Heart left ventricle (tissue), 13 donors: ENCODE data around the gene CYP27C1.

ENCODE experiments used
- POLR2A ChIP-seq, 2 donors: fragments of 450-650 bp; IDR thresholded peaks; one replicate each; pipeline ENCODE4 v1.6.1; 2017; ENCODE audit warnings: antibody characterized with exemption in 2 of 2, mild to moderate bottlenecking in 2 of 2, moderate library complexity in 2 of 2
- TF ChIP-seq, protein P1 (sequence below), 12 donors: fragments of 200-600 bp; sonication (generic) in 4 of 12; IDR thresholded peaks; one replicate each; pipeline versions ENCODE4 v1.5.0 to v1.8.0; 2018 to 2022; ENCODE audit warnings: antibody characterized with exemption in 12 of 12, mild to moderate bottlenecking in 5 of 12
- donor health status: ischemic (EF 13 %, LVEDD 7.1; RV severe dilation, severe dysfunction).
- donor health status: DM: no; HTN: yes; CAD: no.
- donor health status: DM: no; HTN: no; CAD: no.
- donor health status: ischemic (EF 25% LVEDD 6.9; RV normal size, moderate dysfunction).
- donor health status: ischemic (EF 25% LVEDD 5.7; RV mildly dilated, moderate dysfunction).
- donor health status: ischemic (EF 35%, LVEDD 5.7; RV mildly dilated, moderate dysfunction).
- donor health status: nonischemic (EF 11% LVEDD 7.7; RV severe dilation, severe dysfunction).
- donor health status: DM: yes; HTN: yes; CAD: no.
- donor health status: PGD.
- donor health status: ischemic (EF 29% LVEDD 5.4; RV normal size, mild dysfunction).
- donor health status: nonischemic (EF 23%, LVEDD 6.1; RV moderate dilation, normal function).

- TF ChIP-seq, protein P1, sequence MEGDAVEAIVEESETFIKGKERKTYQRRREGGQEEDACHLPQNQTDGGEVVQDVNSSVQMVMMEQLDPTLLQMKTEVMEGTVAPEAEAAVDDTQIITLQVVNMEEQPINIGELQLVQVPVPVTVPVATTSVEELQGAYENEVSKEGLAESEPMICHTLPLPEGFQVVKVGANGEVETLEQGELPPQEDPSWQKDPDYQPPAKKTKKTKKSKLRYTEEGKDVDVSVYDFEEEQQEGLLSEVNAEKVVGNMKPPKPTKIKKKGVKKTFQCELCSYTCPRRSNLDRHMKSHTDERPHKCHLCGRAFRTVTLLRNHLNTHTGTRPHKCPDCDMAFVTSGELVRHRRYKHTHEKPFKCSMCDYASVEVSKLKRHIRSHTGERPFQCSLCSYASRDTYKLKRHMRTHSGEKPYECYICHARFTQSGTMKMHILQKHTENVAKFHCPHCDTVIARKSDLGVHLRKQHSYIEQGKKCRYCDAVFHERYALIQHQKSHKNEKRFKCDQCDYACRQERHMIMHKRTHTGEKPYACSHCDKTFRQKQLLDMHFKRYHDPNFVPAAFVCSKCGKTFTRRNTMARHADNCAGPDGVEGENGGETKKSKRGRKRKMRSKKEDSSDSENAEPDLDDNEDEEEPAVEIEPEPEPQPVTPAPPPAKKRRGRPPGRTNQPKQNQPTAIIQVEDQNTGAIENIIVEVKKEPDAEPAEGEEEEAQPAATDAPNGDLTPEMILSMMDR (IDR thresholded peaks at IDR 0.05): no peak
- no peak for TF ChIP-seq POLR2A (IDR thresholded peaks at IDR 0.05)
These were observed 20.9 kb downstream of the CYP27C1 start for GRCh38 chr2:127199223-127199622.
